ENCODE measurements around the gene SKP2. TPM values are rescaled to one million over a fixed set of nuclear protein-coding genes. Genes with fewer than 3 reads are reported as not detected.
"Not testable (repeated sequence)": the region's sequence is repeated elsewhere in the genome, so short reads cannot be mapped to it uniquely, and the experiment has no call there.

Gene SKP2
- total RNA-seq, 1 donor from 2014 or later, result 93.8 TPM

DNA sequence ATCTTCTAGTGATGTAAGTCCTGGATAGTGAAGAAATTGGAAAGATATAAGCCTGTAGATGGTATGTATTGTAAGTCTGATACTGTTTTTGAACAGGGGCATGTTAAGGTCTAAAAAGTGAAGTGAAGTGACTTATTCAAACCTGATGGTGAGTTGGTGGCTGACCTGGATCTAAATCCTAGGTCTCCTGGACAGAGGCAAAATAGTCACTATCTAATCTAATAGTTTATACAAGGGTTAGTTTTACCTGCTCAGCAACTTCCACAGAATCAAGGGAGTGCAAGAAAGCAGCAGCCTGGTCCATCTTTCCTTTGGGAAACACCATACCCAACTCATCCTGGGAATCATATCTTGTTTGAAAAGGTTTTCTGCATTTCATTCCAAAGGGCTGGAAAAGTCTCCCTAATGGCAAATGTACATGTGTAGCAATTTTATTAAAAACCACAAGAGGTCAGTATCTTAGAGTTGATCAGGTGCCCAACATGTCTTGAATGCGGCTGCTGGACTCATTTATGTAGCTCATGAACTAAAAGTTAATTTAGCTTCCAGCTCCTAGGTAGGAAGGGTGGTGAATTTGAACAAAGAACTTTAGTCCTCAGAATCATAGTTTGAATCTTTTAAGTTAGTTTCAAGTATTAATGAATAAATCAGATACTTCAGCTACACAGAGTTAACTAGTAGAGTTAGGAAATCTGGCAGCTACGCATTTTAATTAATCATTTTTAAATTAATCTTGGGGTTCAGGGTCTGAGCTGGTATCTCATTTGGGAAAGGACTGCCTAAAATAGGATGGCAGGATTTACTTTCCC, 26.0 kb downstream of the SKP2 start:
- peaks cover 37% of the 10 kb centered on the region for H3K36me3 Mint-ChIP-seq
- H3K9me3 Mint-ChIP-seq, result no peaks in the 10 kb centered on the region
- H3K27ac Mint-ChIP-seq, result no peak overlapping the region
- H3K27me3 Mint-ChIP-seq (ENCODE audit: low read depth), result no peaks in the 10 kb centered on the region
- no peak for DNase-seq (ENCODE audit: low spot score in 2 of 2, unreplicated experiment in 2 of 2)
- peaks cover 16% of the 10 kb centered on the region for H3K4me1 Mint-ChIP-seq
- TF ChIP-seq, protein P1, sequence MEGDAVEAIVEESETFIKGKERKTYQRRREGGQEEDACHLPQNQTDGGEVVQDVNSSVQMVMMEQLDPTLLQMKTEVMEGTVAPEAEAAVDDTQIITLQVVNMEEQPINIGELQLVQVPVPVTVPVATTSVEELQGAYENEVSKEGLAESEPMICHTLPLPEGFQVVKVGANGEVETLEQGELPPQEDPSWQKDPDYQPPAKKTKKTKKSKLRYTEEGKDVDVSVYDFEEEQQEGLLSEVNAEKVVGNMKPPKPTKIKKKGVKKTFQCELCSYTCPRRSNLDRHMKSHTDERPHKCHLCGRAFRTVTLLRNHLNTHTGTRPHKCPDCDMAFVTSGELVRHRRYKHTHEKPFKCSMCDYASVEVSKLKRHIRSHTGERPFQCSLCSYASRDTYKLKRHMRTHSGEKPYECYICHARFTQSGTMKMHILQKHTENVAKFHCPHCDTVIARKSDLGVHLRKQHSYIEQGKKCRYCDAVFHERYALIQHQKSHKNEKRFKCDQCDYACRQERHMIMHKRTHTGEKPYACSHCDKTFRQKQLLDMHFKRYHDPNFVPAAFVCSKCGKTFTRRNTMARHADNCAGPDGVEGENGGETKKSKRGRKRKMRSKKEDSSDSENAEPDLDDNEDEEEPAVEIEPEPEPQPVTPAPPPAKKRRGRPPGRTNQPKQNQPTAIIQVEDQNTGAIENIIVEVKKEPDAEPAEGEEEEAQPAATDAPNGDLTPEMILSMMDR (IDR thresholded peaks at IDR 0.05; ENCODE audit: unreplicated experiment), result peak; percentile 49
- H3K4me3 Mint-ChIP-seq, result no peak overlapping the region

DNA sequence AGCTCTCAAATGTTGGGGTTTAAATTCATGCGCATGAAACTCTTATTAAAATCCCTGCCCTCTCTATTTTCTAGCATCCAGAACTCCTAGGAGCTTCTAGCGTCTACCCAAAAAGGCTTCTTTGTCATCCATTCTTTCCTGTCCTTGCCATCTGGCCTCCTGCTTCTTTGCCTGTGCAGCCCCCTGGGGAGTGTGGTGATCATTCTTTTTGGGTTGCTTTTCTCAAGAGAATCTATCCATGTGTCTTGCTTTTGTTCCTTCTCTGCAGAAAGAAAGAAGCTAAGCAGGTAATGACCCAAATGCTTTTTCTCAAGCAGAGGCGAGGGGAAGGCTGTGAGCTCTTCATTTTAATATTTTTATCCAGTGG, 26.6 kb downstream of the SKP2 start:
- Mint-ChIP-seq H3K36me3 (peaks cover 37% of the 10 kb centered on the region), H3K4me3 (no peak overlapping the region), H3K27ac (no peak overlapping the region), H3K4me1 (peaks cover 16% of the 10 kb centered on the region), H3K27me3 (ENCODE audit: low read depth) (no peaks in the 10 kb centered on the region), H3K9me3 (no peaks in the 10 kb centered on the region)
- no peak for DNase-seq (ENCODE audit: low spot score in 2 of 2, unreplicated experiment in 2 of 2)
- TF ChIP-seq, protein P1 (IDR thresholded peaks at IDR 0.05; ENCODE audit: unreplicated experiment), result no peak

DNA sequence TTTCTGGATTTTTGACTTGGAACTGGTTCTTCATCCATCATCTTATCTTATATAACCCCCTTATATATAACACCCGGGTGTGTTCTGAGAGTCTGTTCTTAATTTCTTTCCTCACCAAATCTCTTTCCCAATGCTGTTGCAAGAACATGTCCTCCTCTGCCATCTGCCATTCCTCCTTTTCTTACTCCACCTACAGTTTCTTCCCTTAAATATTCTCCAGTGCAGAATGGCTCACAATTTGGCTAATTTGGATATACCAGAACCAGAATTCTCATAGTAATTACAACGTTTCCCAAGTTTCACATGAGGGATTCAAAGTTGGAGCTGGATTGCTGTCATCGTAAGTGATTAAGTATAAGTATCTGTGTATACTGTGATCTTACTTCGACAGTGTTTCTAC, 28.0 kb downstream of the SKP2 start:
- TF ChIP-seq, protein P1 (IDR thresholded peaks at IDR 0.05; ENCODE audit: unreplicated experiment), result no peak
- H3K4me3 Mint-ChIP-seq, result no peak overlapping the region
- peaks cover 37% of the 10 kb centered on the region for H3K36me3 Mint-ChIP-seq
- no peaks in the 10 kb centered on the region for H3K27me3 Mint-ChIP-seq (ENCODE audit: low read depth)
- peaks cover 16% of the 10 kb centered on the region for H3K4me1 Mint-ChIP-seq
- peaks cover 2% of the 10 kb centered on the region for H3K9me3 Mint-ChIP-seq
- DNase-seq (ENCODE audit: low spot score in 2 of 2, unreplicated experiment in 2 of 2), result no peak
- H3K27ac Mint-ChIP-seq, result peak overlapping the region; percentile 67

DNA sequence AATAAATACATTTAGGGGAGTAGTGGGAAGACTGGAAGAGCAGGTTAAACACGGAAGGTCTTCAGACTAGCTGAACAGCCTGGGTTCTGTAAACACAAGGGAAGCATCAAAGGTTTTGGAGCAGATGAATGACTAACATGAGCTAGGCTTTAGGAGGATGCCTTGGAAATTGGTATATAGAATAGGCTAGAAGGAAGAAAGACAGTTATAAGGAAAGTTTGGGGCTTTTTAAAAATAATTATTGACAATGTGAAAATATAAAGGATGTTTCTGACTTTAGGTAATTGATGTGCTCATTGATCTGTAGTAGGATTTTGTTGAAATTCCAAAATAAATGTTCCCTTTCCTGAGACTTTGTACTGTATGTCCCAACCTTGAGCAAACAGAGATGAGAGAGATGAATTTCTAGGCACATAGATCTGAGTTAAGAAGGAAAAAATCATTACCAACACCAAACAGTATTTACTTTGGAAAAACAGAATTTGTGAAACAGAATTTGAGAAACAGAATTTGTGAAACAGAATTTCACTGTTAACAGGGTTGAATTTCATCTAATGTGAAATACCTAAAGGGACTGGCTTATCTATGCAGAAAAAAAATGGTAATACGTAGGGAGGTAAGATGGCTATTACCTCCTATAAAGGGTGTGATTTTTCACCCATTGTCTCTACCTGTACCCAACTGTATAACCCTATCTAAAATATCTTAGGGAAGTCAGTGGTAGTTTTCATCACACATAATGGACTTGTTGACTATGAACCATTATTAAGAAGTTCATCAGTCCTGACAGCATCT, 28.8 kb downstream of the SKP2 start:
- no peak for DNase-seq (ENCODE audit: low spot score in 2 of 2, unreplicated experiment in 2 of 2)
- peaks cover 7% of the 10 kb centered on the region for H3K9me3 Mint-ChIP-seq
- H3K27me3 Mint-ChIP-seq (ENCODE audit: low read depth), result no peaks in the 10 kb centered on the region
- peak overlapping the region; percentile 67 for H3K27ac Mint-ChIP-seq
- peaks cover 41% of the 10 kb centered on the region for H3K36me3 Mint-ChIP-seq
- peaks cover 16% of the 10 kb centered on the region for H3K4me1 Mint-ChIP-seq
- TF ChIP-seq, protein P1 (IDR thresholded peaks at IDR 0.05; ENCODE audit: unreplicated experiment), result no peak
- H3K4me3 Mint-ChIP-seq, result no peak overlapping the region

DNA sequence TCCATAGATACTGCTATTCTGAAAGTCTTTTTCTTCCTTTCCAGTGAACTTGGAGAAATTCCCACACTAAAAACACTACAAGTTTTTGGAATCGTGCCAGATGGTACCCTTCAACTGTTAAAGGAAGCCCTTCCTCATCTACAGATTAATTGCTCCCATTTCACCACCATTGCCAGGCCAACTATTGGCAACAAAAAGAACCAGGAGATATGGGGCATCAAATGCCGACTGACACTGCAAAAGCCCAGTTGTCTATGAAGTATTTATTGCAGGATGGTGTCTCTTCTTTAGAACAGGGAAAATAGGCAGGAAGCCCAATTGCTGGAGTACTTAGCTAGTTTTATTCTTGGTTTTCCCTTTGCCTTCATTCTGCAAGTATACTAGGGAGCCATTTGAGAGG, 29.9 kb downstream of the SKP2 start:
- no peak for DNase-seq (ENCODE audit: low spot score in 2 of 2, unreplicated experiment in 2 of 2)
- TF ChIP-seq, protein P1 (IDR thresholded peaks at IDR 0.05; ENCODE audit: unreplicated experiment), result no peak
- Mint-ChIP-seq H3K4me1 (peaks cover 16% of the 10 kb centered on the region), H3K27me3 (ENCODE audit: low read depth) (no peaks in the 10 kb centered on the region), H3K4me3 (no peak overlapping the region), H3K27ac (no peak overlapping the region), H3K36me3 (peaks cover 50% of the 10 kb centered on the region), H3K9me3 (peaks cover 15% of the 10 kb centered on the region)

DNA sequence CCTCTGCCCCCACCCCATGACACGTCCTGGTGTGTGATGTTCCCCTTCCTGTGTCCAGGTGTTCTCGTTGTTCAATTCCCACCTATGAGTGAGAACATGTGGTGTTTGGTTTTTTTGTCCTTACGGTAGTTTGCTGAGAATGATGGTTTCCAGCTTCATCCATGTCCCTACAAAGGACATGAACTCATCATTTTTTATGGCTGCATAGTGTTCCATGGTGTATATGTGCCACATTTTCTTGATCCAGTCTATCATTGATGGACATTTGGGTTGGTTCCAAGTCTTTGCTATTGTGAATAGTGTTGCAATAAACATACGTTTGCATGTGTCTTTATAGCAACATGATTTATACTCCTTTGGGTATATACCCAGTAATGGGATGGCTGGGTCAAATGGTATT, 32.5 kb downstream of the SKP2 start:
- not testable (repeated sequence) for DNase-seq (ENCODE audit: low spot score in 2 of 2, unreplicated experiment in 2 of 2); H3K27ac Mint-ChIP-seq; H3K27me3 Mint-ChIP-seq (ENCODE audit: low read depth); H3K4me3 Mint-ChIP-seq
- peaks cover 71% of the 10 kb centered on the region for H3K36me3 Mint-ChIP-seq
- H3K9me3 Mint-ChIP-seq, result peaks cover 38% of the 10 kb centered on the region
- H3K4me1 Mint-ChIP-seq, result peaks cover 16% of the 10 kb centered on the region

All from mesothelial cell of epicardium (in vitro differentiated cells).